PFSK-1 (cell line): ENCODE results near the gene LITAFD.

ENCODE experiments used
- FOXP2 ChIP-seq: optimal IDR thresholded peaks from 2 replicates; pipeline ENCODE3; 2011; ENCODE audit warnings: borderline replicate concordance, control low read depth, inconsistent platforms; ENCODE audit not compliant: insufficient read depth; ENCODE audit errors: extremely low read length, extremely low read depth
- POLR2AphosphoS5 ChIP-seq: IDR thresholded peaks from 2 replicates; pipeline ENCODE4 v1.6.1; 2012; ENCODE audit warnings: low read depth, mild to moderate bottlenecking, control low read depth, low read length, moderate library complexity
- REST ChIP-seq, 2 experiments: IDR thresholded peaks; 2 replicates each; pipeline versions ENCODE4 v1.6.1 to v1.8.0; 2011 to 2012; ENCODE audit warnings: low read depth in 2 of 2, low read length in 2 of 2, control low read depth in 1 of 2, inconsistent platforms in 1 of 2, mild to moderate bottlenecking in 1 of 2, moderate library complexity in 1 of 2; ENCODE audit not compliant: insufficient read depth in 1 of 2
- SIN3A ChIP-seq: IDR thresholded peaks from 2 replicates; pipeline ENCODE4 v1.6.1; 2012; ENCODE audit warnings: mild to moderate bottlenecking, low read length, moderate library complexity, borderline replicate concordance; ENCODE audit not compliant: insufficient read depth
- TAF1 ChIP-seq: IDR thresholded peaks from 2 replicates; pipeline ENCODE4 v1.6.1; 2012; ENCODE audit warnings: low read length, control low read depth, borderline replicate concordance; ENCODE audit not compliant: insufficient read depth

The LITAFD gene

GRCh38 chr16:8859913-8860881, 22.0 kb upstream of the LITAFD start:
- TF ChIP-seq POLR2AphosphoS5, result no peak
- TF ChIP-seq FOXP2, result no peak
- TF ChIP-seq REST (IDR thresholded peaks at IDR 0.05; ENCODE audit: insufficient read depth in 1 of 2, low read depth in 2 of 2, low read length in 2 of 2), result no peak
- TF ChIP-seq SIN3A, result no peak
- TF ChIP-seq TAF1, result no peak

GRCh38 chr16:8861563-8862308, 20.4 kb upstream of the LITAFD start:
- TF ChIP-seq TAF1 (no peak), FOXP2 (no peak), REST (IDR thresholded peaks at IDR 0.05; ENCODE audit: insufficient read depth in 1 of 2, low read depth in 2 of 2, low read length in 2 of 2) (no peak), SIN3A (no peak), POLR2AphosphoS5 (no peak)

GRCh38 chr16:8862309-8863130, 19.6 kb upstream of the LITAFD start:
- TF ChIP-seq FOXP2 (no peak), REST (IDR thresholded peaks at IDR 0.05; ENCODE audit: insufficient read depth in 1 of 2, low read depth in 2 of 2, low read length in 2 of 2) (no peak), SIN3A (no peak), TAF1 (no peak)

- TF ChIP-seq POLR2AphosphoS5 (no peak), TAF1 (no peak), REST (IDR thresholded peaks at IDR 0.05; ENCODE audit: insufficient read depth in 1 of 2, low read depth in 2 of 2, low read length in 2 of 2) (no peak), FOXP2 (no peak), SIN3A (no peak)
Observed at GRCh38 chr16:8863594-8864424, 18.3 kb upstream of the LITAFD start.
